ENCODE measurements around the gene LRIG1.

Gene LRIG1

GRCh38 chr3:66405701-66406091 is 95.1 kb downstream of the LRIG1 start:
- TF ChIP-seq POLR2AphosphoS5 (IDR thresholded peaks at IDR 0.05; ENCODE audit: low read depth, low read length), result no peak
- TF ChIP-seq FOXP2 (optimal IDR thresholded peaks at IDR 0.05; ENCODE audit: borderline replicate concordance, extremely low read depth, extremely low read length, insufficient read depth), result no peak
- no peak for TF ChIP-seq TAF1 (IDR thresholded peaks at IDR 0.05; ENCODE audit: borderline replicate concordance, insufficient read depth, low read length)
- TF ChIP-seq, protein P1, sequence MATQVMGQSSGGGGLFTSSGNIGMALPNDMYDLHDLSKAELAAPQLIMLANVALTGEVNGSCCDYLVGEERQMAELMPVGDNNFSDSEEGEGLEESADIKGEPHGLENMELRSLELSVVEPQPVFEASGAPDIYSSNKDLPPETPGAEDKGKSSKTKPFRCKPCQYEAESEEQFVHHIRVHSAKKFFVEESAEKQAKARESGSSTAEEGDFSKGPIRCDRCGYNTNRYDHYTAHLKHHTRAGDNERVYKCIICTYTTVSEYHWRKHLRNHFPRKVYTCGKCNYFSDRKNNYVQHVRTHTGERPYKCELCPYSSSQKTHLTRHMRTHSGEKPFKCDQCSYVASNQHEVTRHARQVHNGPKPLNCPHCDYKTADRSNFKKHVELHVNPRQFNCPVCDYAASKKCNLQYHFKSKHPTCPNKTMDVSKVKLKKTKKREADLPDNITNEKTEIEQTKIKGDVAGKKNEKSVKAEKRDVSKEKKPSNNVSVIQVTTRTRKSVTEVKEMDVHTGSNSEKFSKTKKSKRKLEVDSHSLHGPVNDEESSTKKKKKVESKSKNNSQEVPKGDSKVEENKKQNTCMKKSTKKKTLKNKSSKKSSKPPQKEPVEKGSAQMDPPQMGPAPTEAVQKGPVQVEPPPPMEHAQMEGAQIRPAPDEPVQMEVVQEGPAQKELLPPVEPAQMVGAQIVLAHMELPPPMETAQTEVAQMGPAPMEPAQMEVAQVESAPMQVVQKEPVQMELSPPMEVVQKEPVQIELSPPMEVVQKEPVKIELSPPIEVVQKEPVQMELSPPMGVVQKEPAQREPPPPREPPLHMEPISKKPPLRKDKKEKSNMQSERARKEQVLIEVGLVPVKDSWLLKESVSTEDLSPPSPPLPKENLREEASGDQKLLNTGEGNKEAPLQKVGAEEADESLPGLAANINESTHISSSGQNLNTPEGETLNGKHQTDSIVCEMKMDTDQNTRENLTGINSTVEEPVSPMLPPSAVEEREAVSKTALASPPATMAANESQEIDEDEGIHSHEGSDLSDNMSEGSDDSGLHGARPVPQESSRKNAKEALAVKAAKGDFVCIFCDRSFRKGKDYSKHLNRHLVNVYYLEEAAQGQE (IDR thresholded peaks at IDR 0.05; ENCODE audit: insufficient read depth in 1 of 2, low read depth in 2 of 2, low read length in 2 of 2), result no peak
- no peak for TF ChIP-seq SIN3A (IDR thresholded peaks at IDR 0.05; ENCODE audit: borderline replicate concordance, insufficient read depth, low read length)

GRCh38 chr3:66404903-66405700 is 95.7 kb downstream of the LRIG1 start:
- TF ChIP-seq SIN3A (IDR thresholded peaks at IDR 0.05; ENCODE audit: borderline replicate concordance, insufficient read depth, low read length) (no peak), POLR2AphosphoS5 (IDR thresholded peaks at IDR 0.05; ENCODE audit: low read depth, low read length) (no peak), FOXP2 (optimal IDR thresholded peaks at IDR 0.05; ENCODE audit: borderline replicate concordance, extremely low read depth, extremely low read length, insufficient read depth) (no peak), TAF1 (IDR thresholded peaks at IDR 0.05; ENCODE audit: borderline replicate concordance, insufficient read depth, low read length) (no peak)
- TF ChIP-seq, protein P1 (IDR thresholded peaks at IDR 0.05; ENCODE audit: insufficient read depth in 1 of 2, low read depth in 2 of 2, low read length in 2 of 2), result no peak

- TF ChIP-seq FOXP2 (optimal IDR thresholded peaks at IDR 0.05; ENCODE audit: borderline replicate concordance, extremely low read depth, extremely low read length, insufficient read depth) (no peak), POLR2AphosphoS5 (IDR thresholded peaks at IDR 0.05; ENCODE audit: low read depth, low read length) (no peak)
- TF ChIP-seq, protein P1 (IDR thresholded peaks at IDR 0.05; ENCODE audit: insufficient read depth in 1 of 2, low read depth in 2 of 2, low read length in 2 of 2), result no peak
These were observed 96.6 kb downstream of the LRIG1 start for GRCh38 chr3:66404197-66404596.

- TF ChIP-seq TAF1 (IDR thresholded peaks at IDR 0.05; ENCODE audit: borderline replicate concordance, insufficient read depth, low read length) (no peak), POLR2AphosphoS5 (IDR thresholded peaks at IDR 0.05; ENCODE audit: low read depth, low read length) (no peak), SIN3A (IDR thresholded peaks at IDR 0.05; ENCODE audit: borderline replicate concordance, insufficient read depth, low read length) (no peak), FOXP2 (optimal IDR thresholded peaks at IDR 0.05; ENCODE audit: borderline replicate concordance, extremely low read depth, extremely low read length, insufficient read depth) (no peak)
- TF ChIP-seq, protein P1 (IDR thresholded peaks at IDR 0.05; ENCODE audit: insufficient read depth in 1 of 2, low read depth in 2 of 2, low read length in 2 of 2), result no peak
These were observed 97.4 kb downstream of the LRIG1 start for GRCh38 chr3:66403323-66403990.

Measured in PFSK-1 (cell line).